ENCODE results near the gene LNP1. TPM values are rescaled to one million over a fixed set of nuclear protein-coding genes. Genes with fewer than 3 reads are reported as not detected.
"Not testable (repeated sequence)": the region's sequence is repeated elsewhere in the genome, so short reads cannot be mapped to it uniquely, and the experiment has no call there.

Gene LNP1
- total and polyA plus RNA-seq, 10 of the 15 experiments (the other 5 are each of a cell fraction or from before 2014, with no cell fraction given): 2.1 to 4.2 (median 2.7) TPM

DNA sequence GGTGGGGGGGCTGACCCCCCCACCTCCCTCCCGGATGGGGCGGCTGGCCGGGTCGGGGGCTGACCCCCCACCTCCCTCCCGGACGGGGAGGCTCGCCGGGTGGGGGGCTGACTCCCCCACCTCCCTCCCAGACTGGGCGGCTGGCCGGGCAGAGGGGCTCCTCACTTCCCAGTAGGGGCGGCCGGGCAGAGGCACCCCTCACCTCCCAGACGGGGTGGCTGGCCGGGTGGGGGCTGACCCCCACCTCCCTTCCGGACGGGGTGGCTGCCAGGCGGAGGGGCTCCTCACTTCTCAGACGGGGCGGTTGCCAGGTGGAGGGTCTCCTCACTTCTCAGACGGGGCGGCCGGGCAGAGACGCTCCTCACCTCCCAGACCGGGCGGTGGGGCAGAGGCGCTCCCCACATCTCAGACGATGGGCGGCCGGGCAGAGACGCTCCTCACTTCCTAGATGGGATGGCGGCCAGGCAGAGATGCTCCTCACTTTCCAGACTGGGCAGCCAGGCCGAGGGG is 76.6 kb downstream of the LNP1 start:
- RAD21 ChIA-PET (ENCODE audit: unreplicated experiment); H3K4me1 ChIP-seq (ENCODE audit: control insufficient read depth, insufficient read depth, low read length); SMC1A ChIA-PET (ENCODE audit: uncharacterized antibody, unreplicated experiment); H3K4me2 ChIP-seq (ENCODE audit: control insufficient read depth, insufficient read depth); H3K9me3 ChIP-seq (replicated peaks; ENCODE audit: control insufficient read depth, insufficient read depth, low read length); POLR2A ChIA-PET; H4K20me1 ChIP-seq (ENCODE audit: control insufficient read depth, insufficient read depth); H3K36me3 ChIP-seq (ENCODE audit: control insufficient read depth in 2 of 2, insufficient read depth in 2 of 2, low read length in 1 of 2); in situ Hi-C loops (cut with MboI); H3K4me3 ChIP-seq; FAIRE-seq; H3K79me2 ChIP-seq (ENCODE audit: control insufficient read depth, insufficient read depth, low read length); BruUV-seq (replicated peaks); ATAC-seq; H2AFZ ChIP-seq (ENCODE audit: control insufficient read depth, low read depth, low read length); H3K27me3 ChIP-seq (replicated peaks in 1 of 2; ENCODE audit: control insufficient read depth in 2 of 2, insufficient read depth in 2 of 2, low read length in 1 of 2); H3K27ac ChIP-seq (ENCODE audit: control insufficient read depth, insufficient read depth); DNase-seq (ENCODE audit: low read depth, low spot score); H3K9ac ChIP-seq (ENCODE audit: control insufficient read depth, insufficient read depth, low read length); CTCF ChIA-PET; intact Hi-C loops (cut with micrococcal nuclease; ENCODE audit: unreplicated experiment): not testable (repeated sequence)
- WGBS (ENCODE audit: insufficient coverage, insufficient replicate concordance, low lambda C conversion rate, missing lambda C conversion rate): 66% methylated on average over 8 of the region's 32 CpGs

DNA sequence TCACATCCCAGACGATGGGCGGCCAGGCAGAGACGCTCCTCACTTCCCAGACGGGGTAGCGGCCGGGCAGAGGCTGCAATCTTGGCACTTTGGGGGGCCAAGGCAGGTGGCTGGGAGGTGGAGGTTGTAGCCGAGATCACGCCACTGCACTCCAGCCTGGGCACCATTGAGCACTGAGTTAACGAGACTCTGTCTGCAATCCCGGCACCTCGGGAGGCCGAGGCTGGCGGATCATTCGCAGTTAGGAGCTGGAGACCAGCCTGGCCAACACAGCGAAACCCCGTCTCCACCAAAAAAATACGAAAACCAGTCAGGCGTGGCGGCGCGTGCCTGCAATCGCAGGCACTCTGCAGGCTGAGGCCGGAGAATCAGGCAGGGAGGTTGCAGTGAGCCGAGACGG is 77.2 kb downstream of the LNP1 start:
- SMC1A ChIA-PET (ENCODE audit: uncharacterized antibody, unreplicated experiment); H4K20me1 ChIP-seq (ENCODE audit: control insufficient read depth, insufficient read depth); in situ Hi-C loops (cut with MboI): not testable (repeated sequence)

More for the DNA sequence above, 77.2 kb downstream of the LNP1 start:
- H3K4me2 ChIP-seq (ENCODE audit: control insufficient read depth, insufficient read depth); H3K36me3 ChIP-seq (ENCODE audit: control insufficient read depth in 2 of 2, insufficient read depth in 2 of 2, low read length in 1 of 2); intact Hi-C loops (cut with micrococcal nuclease; ENCODE audit: unreplicated experiment); POLR2A ChIA-PET; BruUV-seq (replicated peaks); H2AFZ ChIP-seq (ENCODE audit: control insufficient read depth, low read depth, low read length); H3K4me3 ChIP-seq; H3K9ac ChIP-seq (ENCODE audit: control insufficient read depth, insufficient read depth, low read length); DNase-seq (ENCODE audit: low read depth, low spot score); H3K27me3 ChIP-seq (replicated peaks in 1 of 2; ENCODE audit: control insufficient read depth in 2 of 2, insufficient read depth in 2 of 2, low read length in 1 of 2); H3K27ac ChIP-seq (ENCODE audit: control insufficient read depth, insufficient read depth); H3K9me3 ChIP-seq (replicated peaks; ENCODE audit: control insufficient read depth, insufficient read depth, low read length); ATAC-seq; RAD21 ChIA-PET (ENCODE audit: unreplicated experiment); FAIRE-seq; H3K4me1 ChIP-seq (ENCODE audit: control insufficient read depth, insufficient read depth, low read length); H3K79me2 ChIP-seq (ENCODE audit: control insufficient read depth, insufficient read depth, low read length): not testable (repeated sequence)
- 76% methylated on average over 5 of the region's 25 CpGs for WGBS (ENCODE audit: insufficient coverage, insufficient replicate concordance, low lambda C conversion rate, missing lambda C conversion rate)
- CTCF ChIA-PET: interaction anchor here (2.1 kb wide), 1 partner anchor 16 kb away, joined by 6 read pairs; no protein-coding TSS in a partner anchor
